ENCODE results near the gene AREL1. TPM values are rescaled to one million over a fixed set of nuclear protein-coding genes. Genes with fewer than 3 reads are reported as not detected.

Gene AREL1
- polyA plus RNA-seq, 1 donor from 2014 or later = 30.4 TPM

- Histone ChIP-seq H3K9me3 (ENCODE audit: low read length) (no peaks in the 10 kb centered on the region), H4K20me1 (ENCODE audit: insufficient read depth) (no peaks in the 10 kb centered on the region), H3K9ac (ENCODE audit: low read length) (no peak overlapping the region), H3K27ac (ENCODE audit: low read length) (no peak overlapping the region), H3K4me3 (ENCODE audit: low read length) (no peak overlapping the region), H2AFZ (ENCODE audit: low read depth, low read length) (no peak overlapping the region), H3F3A (ENCODE audit: insufficient read depth, low read length, poor library complexity, severe bottlenecking) (no peaks in the 10 kb centered on the region), H3K9me2 (ENCODE audit: insufficient read depth, low read length) (no peaks in the 10 kb centered on the region), H3K79me2 (replicated peaks; ENCODE audit: insufficient read depth, low read length) (no peaks in the 10 kb centered on the region), H3K27me3 (ENCODE audit: insufficient read depth, low read depth, low read length) (no peaks in the 10 kb centered on the region), H3K4me2 (ENCODE audit: low read length) (no peak overlapping the region), H3K36me3 (ENCODE audit: insufficient read depth, low read length) (no peaks in the 10 kb centered on the region)
- TF ChIP-seq RAD21 (conservative IDR thresholded peaks at IDR 0.05) (no peak), MXI1 (conservative IDR thresholded peaks at IDR 0.05; ENCODE audit: poor library complexity, severe bottlenecking) (no peak), TAF1 (IDR thresholded peaks at IDR 0.05; ENCODE audit: low read depth) (no peak), SMC3 (conservative IDR thresholded peaks at IDR 0.05; ENCODE audit: poor library complexity) (no peak), POLR2AphosphoS5 (IDR thresholded peaks at IDR 0.05) (no peak), EP300 (conservative IDR thresholded peaks at IDR 0.05; ENCODE audit: poor library complexity, severe bottlenecking) (no peak), EZH2 (IDR thresholded peaks at IDR 0.05; ENCODE audit: borderline replicate concordance, insufficient read depth, low read length, poor library complexity, severe bottlenecking) (no peak)
- TF ChIP-seq, protein P1, sequence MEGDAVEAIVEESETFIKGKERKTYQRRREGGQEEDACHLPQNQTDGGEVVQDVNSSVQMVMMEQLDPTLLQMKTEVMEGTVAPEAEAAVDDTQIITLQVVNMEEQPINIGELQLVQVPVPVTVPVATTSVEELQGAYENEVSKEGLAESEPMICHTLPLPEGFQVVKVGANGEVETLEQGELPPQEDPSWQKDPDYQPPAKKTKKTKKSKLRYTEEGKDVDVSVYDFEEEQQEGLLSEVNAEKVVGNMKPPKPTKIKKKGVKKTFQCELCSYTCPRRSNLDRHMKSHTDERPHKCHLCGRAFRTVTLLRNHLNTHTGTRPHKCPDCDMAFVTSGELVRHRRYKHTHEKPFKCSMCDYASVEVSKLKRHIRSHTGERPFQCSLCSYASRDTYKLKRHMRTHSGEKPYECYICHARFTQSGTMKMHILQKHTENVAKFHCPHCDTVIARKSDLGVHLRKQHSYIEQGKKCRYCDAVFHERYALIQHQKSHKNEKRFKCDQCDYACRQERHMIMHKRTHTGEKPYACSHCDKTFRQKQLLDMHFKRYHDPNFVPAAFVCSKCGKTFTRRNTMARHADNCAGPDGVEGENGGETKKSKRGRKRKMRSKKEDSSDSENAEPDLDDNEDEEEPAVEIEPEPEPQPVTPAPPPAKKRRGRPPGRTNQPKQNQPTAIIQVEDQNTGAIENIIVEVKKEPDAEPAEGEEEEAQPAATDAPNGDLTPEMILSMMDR (IDR thresholded peaks at IDR 0.05; ENCODE audit: poor library complexity, severe bottlenecking) = no peak
- TF ChIP-seq, protein P2, sequence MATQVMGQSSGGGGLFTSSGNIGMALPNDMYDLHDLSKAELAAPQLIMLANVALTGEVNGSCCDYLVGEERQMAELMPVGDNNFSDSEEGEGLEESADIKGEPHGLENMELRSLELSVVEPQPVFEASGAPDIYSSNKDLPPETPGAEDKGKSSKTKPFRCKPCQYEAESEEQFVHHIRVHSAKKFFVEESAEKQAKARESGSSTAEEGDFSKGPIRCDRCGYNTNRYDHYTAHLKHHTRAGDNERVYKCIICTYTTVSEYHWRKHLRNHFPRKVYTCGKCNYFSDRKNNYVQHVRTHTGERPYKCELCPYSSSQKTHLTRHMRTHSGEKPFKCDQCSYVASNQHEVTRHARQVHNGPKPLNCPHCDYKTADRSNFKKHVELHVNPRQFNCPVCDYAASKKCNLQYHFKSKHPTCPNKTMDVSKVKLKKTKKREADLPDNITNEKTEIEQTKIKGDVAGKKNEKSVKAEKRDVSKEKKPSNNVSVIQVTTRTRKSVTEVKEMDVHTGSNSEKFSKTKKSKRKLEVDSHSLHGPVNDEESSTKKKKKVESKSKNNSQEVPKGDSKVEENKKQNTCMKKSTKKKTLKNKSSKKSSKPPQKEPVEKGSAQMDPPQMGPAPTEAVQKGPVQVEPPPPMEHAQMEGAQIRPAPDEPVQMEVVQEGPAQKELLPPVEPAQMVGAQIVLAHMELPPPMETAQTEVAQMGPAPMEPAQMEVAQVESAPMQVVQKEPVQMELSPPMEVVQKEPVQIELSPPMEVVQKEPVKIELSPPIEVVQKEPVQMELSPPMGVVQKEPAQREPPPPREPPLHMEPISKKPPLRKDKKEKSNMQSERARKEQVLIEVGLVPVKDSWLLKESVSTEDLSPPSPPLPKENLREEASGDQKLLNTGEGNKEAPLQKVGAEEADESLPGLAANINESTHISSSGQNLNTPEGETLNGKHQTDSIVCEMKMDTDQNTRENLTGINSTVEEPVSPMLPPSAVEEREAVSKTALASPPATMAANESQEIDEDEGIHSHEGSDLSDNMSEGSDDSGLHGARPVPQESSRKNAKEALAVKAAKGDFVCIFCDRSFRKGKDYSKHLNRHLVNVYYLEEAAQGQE (IDR thresholded peaks at IDR 0.05; ENCODE audit: borderline replicate concordance) = no peak
These were observed 76.3 kb downstream of the AREL1 start for GRCh38 chr14:74636424-74637177.

- H3K4me2 ChIP-seq (ENCODE audit: low read length) = no peak overlapping the region
These were observed 77.0 kb downstream of the AREL1 start for GRCh38 chr14:74635847-74636246.

More at GRCh38 chr14:74635847-74636246, 77.0 kb downstream of the AREL1 start:
- Histone ChIP-seq H3K36me3 (ENCODE audit: insufficient read depth, low read length) (no peaks in the 10 kb centered on the region), H3K4me3 (ENCODE audit: low read length) (no peak overlapping the region), H3K9ac (ENCODE audit: low read length) (no peak overlapping the region), H3F3A (ENCODE audit: insufficient read depth, low read length, poor library complexity, severe bottlenecking) (no peaks in the 10 kb centered on the region), H3K27me3 (ENCODE audit: insufficient read depth, low read depth, low read length) (no peaks in the 10 kb centered on the region), H3K9me3 (ENCODE audit: low read length) (no peaks in the 10 kb centered on the region), H3K27ac (ENCODE audit: low read length) (no peak overlapping the region), H3K9me2 (ENCODE audit: insufficient read depth, low read length) (no peaks in the 10 kb centered on the region), H2AFZ (ENCODE audit: low read depth, low read length) (no peak overlapping the region), H3K79me2 (replicated peaks; ENCODE audit: insufficient read depth, low read length) (no peaks in the 10 kb centered on the region), H4K20me1 (ENCODE audit: insufficient read depth) (no peaks in the 10 kb centered on the region)
- TF ChIP-seq EP300 (conservative IDR thresholded peaks at IDR 0.05; ENCODE audit: poor library complexity, severe bottlenecking) = no peak
- no peak for TF ChIP-seq TAF1 (IDR thresholded peaks at IDR 0.05; ENCODE audit: low read depth)
- TF ChIP-seq POLR2AphosphoS5 (IDR thresholded peaks at IDR 0.05) = no peak
- TF ChIP-seq, protein P1 (IDR thresholded peaks at IDR 0.05; ENCODE audit: poor library complexity, severe bottlenecking) = no peak
- no peak for TF ChIP-seq SMC3 (conservative IDR thresholded peaks at IDR 0.05; ENCODE audit: poor library complexity)
- TF ChIP-seq, protein P2 (IDR thresholded peaks at IDR 0.05; ENCODE audit: borderline replicate concordance) = no peak
- TF ChIP-seq MXI1 (conservative IDR thresholded peaks at IDR 0.05; ENCODE audit: poor library complexity, severe bottlenecking) = no peak
- TF ChIP-seq RAD21 (conservative IDR thresholded peaks at IDR 0.05) = no peak
- TF ChIP-seq EZH2 (IDR thresholded peaks at IDR 0.05; ENCODE audit: borderline replicate concordance, insufficient read depth, low read length, poor library complexity, severe bottlenecking) = no peak

All from neural cell (in vitro differentiated cells).